ENCODE data around the gene PHB1.
"Not testable (repeated sequence)": the region's sequence is repeated elsewhere in the genome, so short reads cannot be mapped to it uniquely, and the experiment has no call there.

PHB1 gene

GRCh38 chr17:49436174-49436573 lies 21.5 kb upstream of the PHB1 start:
- in situ Hi-C loops (cut with MboI; ENCODE audit: low sequenced_read_pairs, unreplicated experiment): loop anchor here (10.0 kb wide), 1 partner anchor 119 kb away; no protein-coding TSS in a partner anchor
- no peak for TF ChIP-seq CTCF (IDR thresholded peaks at IDR 0.05; ENCODE audit: borderline replicate concordance, control extremely low read depth, extremely low read depth, insufficient read depth, missing control alignments)
- no peak for DNase-seq (ENCODE audit: low spot score)

GRCh38 chr17:49435671-49436029 lies 21.0 kb upstream of the PHB1 start:
- in situ Hi-C loops (cut with MboI; ENCODE audit: low sequenced_read_pairs, unreplicated experiment): loop anchor here (10.0 kb wide), 1 partner anchor 119 kb away; no protein-coding TSS in a partner anchor
- DNase-seq (ENCODE audit: low spot score): no peak
- no peak for TF ChIP-seq CTCF (IDR thresholded peaks at IDR 0.05; ENCODE audit: borderline replicate concordance, control extremely low read depth, extremely low read depth, insufficient read depth, missing control alignments)

GRCh38 chr17:49434821-49435670 lies 20.4 kb upstream of the PHB1 start:
- peak; percentile 55 for TF ChIP-seq CTCF (IDR thresholded peaks at IDR 0.05; ENCODE audit: borderline replicate concordance, control extremely low read depth, extremely low read depth, insufficient read depth, missing control alignments)
- in situ Hi-C loops (cut with MboI; ENCODE audit: low sequenced_read_pairs, unreplicated experiment): loop anchor here (10.0 kb wide), 1 partner anchor 120 kb away; no protein-coding TSS in a partner anchor
- peak; percentile 84 for DNase-seq (ENCODE audit: low spot score)

- TF ChIP-seq CTCF (IDR thresholded peaks at IDR 0.05; ENCODE audit: borderline replicate concordance, control extremely low read depth, extremely low read depth, insufficient read depth, missing control alignments): no peak
- no peak for DNase-seq (ENCODE audit: low spot score)
- in situ Hi-C loops (cut with MboI; ENCODE audit: low sequenced_read_pairs, unreplicated experiment): loop anchor here (10.0 kb wide), 1 partner anchor 122 kb away; no protein-coding TSS in a partner anchor
These were observed 18.5 kb upstream of the PHB1 start for GRCh38 chr17:49433000-49433694.

- TF ChIP-seq CTCF (IDR thresholded peaks at IDR 0.05; ENCODE audit: borderline replicate concordance, control extremely low read depth, extremely low read depth, insufficient read depth, missing control alignments): no peak
- no peak for DNase-seq (ENCODE audit: low spot score)
- in situ Hi-C loops (cut with MboI; ENCODE audit: low sequenced_read_pairs, unreplicated experiment): loop anchor here (10.0 kb wide), 1 partner anchor 123 kb away; no protein-coding TSS in a partner anchor
These were observed 17.1 kb upstream of the PHB1 start for GRCh38 chr17:49431743-49432142.

- in situ Hi-C loops (cut with MboI; ENCODE audit: low sequenced_read_pairs, unreplicated experiment): no loop called here
- DNase-seq (ENCODE audit: low spot score): no peak
These were observed 10.3 kb upstream of the PHB1 start for GRCh38 chr17:49425004-49425286.

GRCh38 chr17:49424276-49425003 lies 9.8 kb upstream of the PHB1 start:
- in situ Hi-C loops (cut with MboI; ENCODE audit: low sequenced_read_pairs, unreplicated experiment): loop anchor here (25.0 kb wide), 1 partner anchor 263 kb away; the partner anchor contains the start of gene SPOP
- not testable (repeated sequence) for DNase-seq (ENCODE audit: low spot score)

More at GRCh38 chr17:49425004-49425286, 10.3 kb upstream of the PHB1 start:
- TF ChIP-seq CTCF (IDR thresholded peaks at IDR 0.05; ENCODE audit: borderline replicate concordance, control extremely low read depth, extremely low read depth, insufficient read depth, missing control alignments): no peak

Measured in GM13976 (cell line).